Erythroblast (primary cell): ENCODE results near the gene SPAG16.

ENCODE experiments used
- GATA1 ChIP-seq: IDR thresholded peaks from 2 replicates; pipeline ENCODE4 v1.6.1; 2011; ENCODE audit warnings: low read depth, mild to moderate bottlenecking, control low read depth, low read length, moderate library complexity
- POLR2A ChIP-seq: IDR thresholded peaks from 2 replicates; pipeline ENCODE4 v1.6.1; 2011; ENCODE audit warnings: mild to moderate bottlenecking, low read length

DNA sequence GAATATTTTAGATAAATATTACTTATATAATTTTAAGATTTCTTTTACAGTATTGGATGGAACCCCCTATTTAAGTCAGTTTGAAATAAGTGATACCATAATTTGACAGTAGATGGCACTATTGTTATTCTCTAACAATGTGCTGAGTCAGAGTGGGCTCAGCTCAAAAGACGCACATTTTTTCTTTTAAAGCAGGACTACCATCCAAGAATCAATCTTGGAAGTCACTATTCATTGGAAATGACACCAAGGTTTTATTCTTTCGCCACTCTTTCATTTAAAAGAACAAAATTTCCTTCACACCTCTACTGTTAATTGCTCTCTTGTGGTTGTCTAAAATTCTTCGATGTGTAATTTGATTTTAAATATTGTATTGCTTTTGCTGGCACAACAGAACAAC lies 32.6 kb upstream of the SPAG16 start:
- TF ChIP-seq POLR2A (no peak), GATA1 (no peak)
